GM12874 (cell line): ENCODE results near the gene ZFR2.

Experiments used
- CTCF ChIP-seq: IDR thresholded peaks from 2 replicates; pipeline ENCODE4 v1.5.1; 2011; ENCODE audit warnings: low read depth, mild to moderate bottlenecking, control low read depth, low read length, moderate library complexity; ENCODE audit not compliant: insufficient read depth

Gene ZFR2

GRCh38 chr19:3775831-3776230 lies 93.0 kb downstream of the ZFR2 start:
- no peak for TF ChIP-seq CTCF

GRCh38 chr19:3775374-3775711 lies 93.5 kb downstream of the ZFR2 start:
- no peak for TF ChIP-seq CTCF

- TF ChIP-seq CTCF, result no peak
Measured at GRCh38 chr19:3774621-3775373, 94.0 kb downstream of the ZFR2 start.

- no peak for TF ChIP-seq CTCF
Measured at GRCh38 chr19:3773814-3774515, 94.9 kb downstream of the ZFR2 start.

GRCh38 chr19:3771906-3772455 lies 96.9 kb downstream of the ZFR2 start, which contains the start of gene RAX2:
TSS of gene RAX2 (minus strand) at chr19:3772228. CDS start at chr19:3771742, 486 bp downstream.
- TF ChIP-seq CTCF, result no peak

- no peak for TF ChIP-seq CTCF
Measured at GRCh38 chr19:3771000-3771905, 97.6 kb downstream of the ZFR2 start.
